Neural cell (in vitro differentiated cells): ENCODE measurements around the gene PC. TPM values are rescaled to one million over a fixed set of nuclear protein-coding genes. Genes with fewer than 3 reads are reported as not detected.
"Not testable (repeated sequence)": the region's sequence is repeated elsewhere in the genome, so short reads cannot be mapped to it uniquely, and the experiment has no call there.

ENCODE experiments used
- H2AFZ ChIP-seq: fragments of 200-600, 300-800 bp; sonication (generic), shearing (Covaris generic); 2 replicates; pipeline ENCODE4 v1.6.0; 2014; ENCODE audit warnings: low read depth, mild to moderate bottlenecking, antibody characterized with exemption, low read length, moderate library complexity
- H3F3A ChIP-seq: fragments of 200-600 bp; shearing (Covaris generic); 2 replicates; pipeline ENCODE4 v1.6.1; 2016; ENCODE audit warnings: mild to moderate bottlenecking, moderate library complexity, mixed read lengths, antibody characterized with exemption, low read length; ENCODE audit not compliant: insufficient read depth, poor library complexity, severe bottlenecking
- H3K27ac ChIP-seq: fragments of 200-600, 300-800 bp; sonication (generic), shearing (Covaris generic); 2 replicates; pipeline ENCODE4 v1.5.1; 2014; ENCODE audit warnings: mild to moderate bottlenecking, low read length, moderate library complexity
- H3K27me3 ChIP-seq: fragments of 300-800, 200-600 bp; sonication (generic), shearing (Covaris generic); 2 replicates; pipeline ENCODE4 v1.6.0; 2014; ENCODE audit warnings: mild to moderate bottlenecking, low read depth, low read length, moderate library complexity; ENCODE audit not compliant: insufficient read depth
- H3K36me3 ChIP-seq: fragments of 300-800, 200-600 bp; sonication (generic), shearing (Covaris generic); 2 replicates; pipeline ENCODE4 v1.5.1; 2014; ENCODE audit warnings: mild to moderate bottlenecking, antibody characterized with exemption, low read length, moderate library complexity; ENCODE audit not compliant: insufficient read depth
- H3K4me2 ChIP-seq: fragments of 300-800, 200-600 bp; sonication (generic), shearing (Covaris generic); 2 replicates; pipeline ENCODE4 v1.6.0; 2014; ENCODE audit warnings: mild to moderate bottlenecking, low read length
- H3K4me3 ChIP-seq: fragments of 300-800, 200-600 bp; sonication (generic), shearing (Covaris generic); 2 replicates; pipeline ENCODE4 v1.5.1; 2014; ENCODE audit warnings: mild to moderate bottlenecking, low read length, moderate library complexity
- H3K79me2 ChIP-seq: fragments of 200-600 bp; shearing (Covaris generic); replicated peaks from 2 replicates; pipeline ENCODE4 v1.6.0; 2014; ENCODE audit warnings: mild to moderate bottlenecking, low read length, moderate library complexity; ENCODE audit not compliant: insufficient read depth
- H3K9ac ChIP-seq: fragments of 300-800, 200-600 bp; sonication (generic), shearing (Covaris generic); 2 replicates; pipeline ENCODE4 v1.6.1; 2016; ENCODE audit warnings: mild to moderate bottlenecking, low read length, mixed read lengths
- H3K9me2 ChIP-seq: fragments of 200-600 bp; shearing (Covaris generic); 2 replicates; pipeline ENCODE4 v1.6.1; 2016; ENCODE audit warnings: mild to moderate bottlenecking, low read length, mixed read lengths; ENCODE audit not compliant: insufficient read depth
- H3K9me3 ChIP-seq: fragments of 200-600, 300-800 bp; sonication (generic), shearing (Covaris generic); 2 replicates; pipeline ENCODE4 v1.6.1; 2016; ENCODE audit warnings: mild to moderate bottlenecking, mixed run types, low read length, moderate library complexity, mixed read lengths
- H4K20me1 ChIP-seq: fragments of 200-600 bp; shearing (Covaris generic); 2 replicates; pipeline ENCODE4 v1.6.1; 2016; ENCODE audit warnings: mild to moderate bottlenecking, mixed run types; ENCODE audit not compliant: insufficient read depth
- CTCF ChIP-seq: fragments of 450-650 bp; IDR thresholded peaks from 2 replicates; pipeline ENCODE4 v1.5.1; 2014; ENCODE audit warnings: antibody characterized with exemption, mild to moderate bottlenecking, moderate library complexity; ENCODE audit not compliant: poor library complexity, severe bottlenecking
- EP300 ChIP-seq: fragments of 450-650 bp; conservative IDR thresholded peaks from 2 replicates; pipeline ENCODE4 v1.6.1; 2014; ENCODE audit warnings: antibody characterized with exemption, mild to moderate bottlenecking, moderate library complexity; ENCODE audit not compliant: poor library complexity, severe bottlenecking
- EZH2 ChIP-seq: fragments of 200-600, 300-800 bp; shearing (Covaris generic), sonication (generic); IDR thresholded peaks from 2 replicates; pipeline ENCODE4 v1.6.1; 2014; ENCODE audit warnings: antibody characterized with exemption, low read length, borderline replicate concordance, mild to moderate bottlenecking; ENCODE audit not compliant: insufficient read depth, poor library complexity, severe bottlenecking
- MXI1 ChIP-seq: fragments of 450-650 bp; conservative IDR thresholded peaks from 2 replicates; pipeline ENCODE4 v1.6.1; 2014; ENCODE audit warnings: antibody characterized with exemption, mild to moderate bottlenecking; ENCODE audit not compliant: poor library complexity, severe bottlenecking
- POLR2AphosphoS5 ChIP-seq: IDR thresholded peaks from 2 replicates; pipeline ENCODE4 v1.6.1; 2012
- RAD21 ChIP-seq: fragments of 450-650 bp; conservative IDR thresholded peaks from 2 replicates; pipeline ENCODE4 v1.6.1; 2014; ENCODE audit warnings: antibody characterized with exemption, mild to moderate bottlenecking, moderate library complexity
- SMC3 ChIP-seq: fragments of 450-650 bp; conservative IDR thresholded peaks from 2 replicates; pipeline ENCODE4 v1.6.1; 2014; ENCODE audit warnings: antibody characterized with exemption, mild to moderate bottlenecking, moderate library complexity; ENCODE audit not compliant: poor library complexity
- TAF1 ChIP-seq: IDR thresholded peaks from 2 replicates; pipeline ENCODE4 v1.6.1; 2012; ENCODE audit warnings: low read depth
- polyA plus RNA-seq: library from polyadenylated mRNA; depleted of rRNA; stranded (reverse); fragments of >200 nt; gene quantifications from 2 replicates; pipeline ENCODE4 v1.2.3, GENCODE V29; 2014
- TF ChIP-seq, protein P1 (sequence below): IDR thresholded peaks from 2 replicates; pipeline ENCODE4 v1.6.1; 2012; ENCODE audit warnings: borderline replicate concordance

PC gene
- polyA plus RNA-seq, 1 donor from 2014 or later, result 8.9 TPM

DNA sequence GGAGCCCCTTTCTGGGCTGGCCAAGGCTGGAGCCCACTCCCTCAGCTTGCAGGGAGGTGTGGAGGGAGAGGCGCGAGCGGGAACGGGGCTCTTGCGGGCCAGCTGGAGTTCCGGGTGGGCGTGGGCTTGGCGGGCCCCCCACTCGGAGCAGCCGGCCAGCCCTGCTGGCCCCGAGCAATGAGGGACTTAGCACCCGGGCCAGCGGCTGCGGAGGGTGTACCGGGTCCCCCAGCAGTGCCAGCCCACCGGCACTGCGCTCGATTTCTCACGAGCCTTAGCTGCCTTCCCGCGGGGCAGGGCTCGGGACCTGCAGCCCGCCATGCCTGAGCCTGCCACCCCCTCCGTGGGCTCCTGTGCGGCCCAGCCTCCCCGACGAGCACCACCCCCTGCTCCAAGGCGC lies 30.6 kb upstream of the PC start:
- not testable (repeated sequence) for H2AFZ ChIP-seq, H3K4me3 ChIP-seq, H3K79me2 ChIP-seq

DNA sequence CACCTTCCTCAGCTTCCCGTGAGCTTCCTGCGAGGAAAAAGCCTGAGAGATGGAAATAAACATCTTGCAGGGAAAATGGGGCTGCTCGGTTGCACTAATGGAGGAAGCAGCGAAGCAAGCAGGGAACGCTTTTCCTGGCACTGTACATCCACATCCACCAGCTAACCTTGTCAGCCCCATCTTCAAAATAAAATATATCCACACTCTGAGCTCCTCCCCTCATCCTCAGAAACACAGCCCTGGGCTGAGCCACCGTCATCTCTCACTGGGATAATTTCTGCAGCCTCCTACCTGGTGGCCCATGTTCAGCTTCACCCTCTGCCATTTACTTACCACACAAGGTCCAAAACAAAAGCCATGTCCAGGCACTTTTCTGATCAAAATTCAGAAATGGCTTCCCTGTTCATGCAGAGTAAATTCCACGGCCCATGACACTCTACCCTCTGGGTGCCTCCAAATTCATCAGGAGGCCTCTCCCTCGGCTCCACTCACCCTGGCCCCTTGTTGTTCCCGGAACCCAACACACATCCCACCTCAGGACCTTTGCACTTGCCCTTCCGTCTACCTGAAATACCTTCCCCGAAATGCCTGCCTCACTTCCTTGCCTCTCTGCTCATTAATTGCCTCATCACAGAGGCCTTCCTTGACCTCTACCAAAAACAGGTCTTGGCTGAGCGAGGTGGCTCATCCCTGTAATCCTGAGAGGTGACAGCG lies 29.9 kb upstream of the PC start:
- H3K4me3 ChIP-seq, result no peak overlapping the region
- H3K4me2 ChIP-seq, result no peak overlapping the region
- no peaks in the 10 kb centered on the region for H3K9me2 ChIP-seq
- H3K9ac ChIP-seq, result no peak overlapping the region
- no peak for TF ChIP-seq RAD21
- TF ChIP-seq TAF1, result no peak
- TF ChIP-seq EZH2, result no peak
- no peaks in the 10 kb centered on the region for H3K36me3 ChIP-seq
- no peaks in the 10 kb centered on the region for H3K79me2 ChIP-seq
- H2AFZ ChIP-seq, result no peak overlapping the region
- H3K9me3 ChIP-seq, result no peaks in the 10 kb centered on the region
- no peaks in the 10 kb centered on the region for H3F3A ChIP-seq
- H3K27ac ChIP-seq, result no peak overlapping the region
- H3K27me3 ChIP-seq, result no peaks in the 10 kb centered on the region
- no peaks in the 10 kb centered on the region for H4K20me1 ChIP-seq

More for the DNA sequence above, 30.6 kb upstream of the PC start:
- not testable (repeated sequence) for H4K20me1 ChIP-seq, H3K9ac ChIP-seq, H3K9me2 ChIP-seq, H3K4me2 ChIP-seq, H3F3A ChIP-seq, H3K27me3 ChIP-seq, H3K36me3 ChIP-seq, H3K9me3 ChIP-seq, H3K27ac ChIP-seq

GRCh38 chr11:66987158-66987620 lies 29.0 kb upstream of the PC start:
- Histone ChIP-seq H3K27me3 (no peaks in the 10 kb centered on the region), H3K9me3 (no peaks in the 10 kb centered on the region), H3K9me2 (no peaks in the 10 kb centered on the region), H2AFZ (no peak overlapping the region), H3K36me3 (no peaks in the 10 kb centered on the region), H3K79me2 (no peaks in the 10 kb centered on the region), H3F3A (no peaks in the 10 kb centered on the region), H4K20me1 (no peaks in the 10 kb centered on the region), H3K4me2 (no peak overlapping the region), H3K27ac (no peak overlapping the region), H3K9ac (no peak overlapping the region), H3K4me3 (no peak overlapping the region)
- TF ChIP-seq MXI1, result no peak
- no peak for TF ChIP-seq TAF1
- TF ChIP-seq, protein P1, sequence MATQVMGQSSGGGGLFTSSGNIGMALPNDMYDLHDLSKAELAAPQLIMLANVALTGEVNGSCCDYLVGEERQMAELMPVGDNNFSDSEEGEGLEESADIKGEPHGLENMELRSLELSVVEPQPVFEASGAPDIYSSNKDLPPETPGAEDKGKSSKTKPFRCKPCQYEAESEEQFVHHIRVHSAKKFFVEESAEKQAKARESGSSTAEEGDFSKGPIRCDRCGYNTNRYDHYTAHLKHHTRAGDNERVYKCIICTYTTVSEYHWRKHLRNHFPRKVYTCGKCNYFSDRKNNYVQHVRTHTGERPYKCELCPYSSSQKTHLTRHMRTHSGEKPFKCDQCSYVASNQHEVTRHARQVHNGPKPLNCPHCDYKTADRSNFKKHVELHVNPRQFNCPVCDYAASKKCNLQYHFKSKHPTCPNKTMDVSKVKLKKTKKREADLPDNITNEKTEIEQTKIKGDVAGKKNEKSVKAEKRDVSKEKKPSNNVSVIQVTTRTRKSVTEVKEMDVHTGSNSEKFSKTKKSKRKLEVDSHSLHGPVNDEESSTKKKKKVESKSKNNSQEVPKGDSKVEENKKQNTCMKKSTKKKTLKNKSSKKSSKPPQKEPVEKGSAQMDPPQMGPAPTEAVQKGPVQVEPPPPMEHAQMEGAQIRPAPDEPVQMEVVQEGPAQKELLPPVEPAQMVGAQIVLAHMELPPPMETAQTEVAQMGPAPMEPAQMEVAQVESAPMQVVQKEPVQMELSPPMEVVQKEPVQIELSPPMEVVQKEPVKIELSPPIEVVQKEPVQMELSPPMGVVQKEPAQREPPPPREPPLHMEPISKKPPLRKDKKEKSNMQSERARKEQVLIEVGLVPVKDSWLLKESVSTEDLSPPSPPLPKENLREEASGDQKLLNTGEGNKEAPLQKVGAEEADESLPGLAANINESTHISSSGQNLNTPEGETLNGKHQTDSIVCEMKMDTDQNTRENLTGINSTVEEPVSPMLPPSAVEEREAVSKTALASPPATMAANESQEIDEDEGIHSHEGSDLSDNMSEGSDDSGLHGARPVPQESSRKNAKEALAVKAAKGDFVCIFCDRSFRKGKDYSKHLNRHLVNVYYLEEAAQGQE, result no peak
- no peak for TF ChIP-seq SMC3
- TF ChIP-seq POLR2AphosphoS5, result no peak
- TF ChIP-seq EP300, result no peak
- no peak for TF ChIP-seq EZH2
- no peak for TF ChIP-seq CTCF
